Panc1 (cell line): ENCODE data around the gene ENPP7. TPM values are rescaled to one million over a fixed set of nuclear protein-coding genes. Genes with fewer than 3 reads are reported as not detected.

Experiments used
- ATAC-seq: fragments of 200-7000 bp; cut with Tn5 transposase; 2 replicates; pipeline ENCODE4 v1.9.1; 2020; ENCODE audit warnings: mild to moderate bottlenecking, moderate library complexity
- BruUV-seq: library from RNA; stranded (reverse); fragments of 400-500 nt; replicated peaks from 2 replicates; lab custom pipeline; 2021; lab: Mats Ljungman, UMichigan
- CTCF ChIA-PET: fragments of 300-600 bp; sonication (Branson Sonifier 250); formaldehyde crosslinking; loops from one replicate; lab custom pipeline; 2022; ENCODE audit warnings: antibody characterized with exemption; lab: Charles Lee
- POLR2A ChIA-PET: fragments of 300-600 bp; sonication (Branson Sonifier 250); formaldehyde crosslinking; loops from one replicate; lab custom pipeline; 2022; ENCODE audit warnings: antibody characterized with exemption; lab: Charles Lee
- DNase-seq: peaks from one replicate; pipeline ENCODE4 v3.0.0-alpha.2; 2010; ENCODE audit warnings: low read depth, low spot score
- H3K27ac ChIP-seq: 2 replicates; pipeline ENCODE4 v1.5.1; 2011; ENCODE audit warnings: mild to moderate bottlenecking, low read length, inconsistent platforms
- H3K27me3 ChIP-seq: fragments of 200-500 bp; sonication (Bioruptor generic); 2 replicates; pipeline ENCODE4 v1.6.0; 2014; ENCODE audit warnings: low read length, inconsistent platforms; ENCODE audit not compliant: control insufficient read depth, insufficient read depth
- H3K36me3 ChIP-seq: fragments of 200-500 bp; sonication (Bioruptor generic); 2 replicates; pipeline ENCODE4 v1.5.1; 2014; ENCODE audit warnings: inconsistent platforms, mild to moderate bottlenecking, low read length, moderate library complexity; ENCODE audit not compliant: control insufficient read depth, insufficient read depth
- H3K4me1 ChIP-seq: 2 replicates; pipeline ENCODE4 v1.5.1; 2011; ENCODE audit warnings: inconsistent platforms, mild to moderate bottlenecking, low read length, moderate library complexity; ENCODE audit not compliant: control insufficient read depth, insufficient read depth
- H3K4me3 ChIP-seq, 2 experiments: 2 replicates each; pipeline ENCODE4 v1.5.1; 2011 to 2012; ENCODE audit warnings: low read depth in 2 of 2, low read length in 2 of 2, mild to moderate bottlenecking in 2 of 2, inconsistent platforms in 1 of 2, moderate library complexity in 1 of 2
- H3K9me3 ChIP-seq: fragments of 200-500 bp; sonication (Bioruptor generic); 2 replicates; pipeline ENCODE4 v1.5.1; 2014; ENCODE audit warnings: low read depth, mild to moderate bottlenecking, inconsistent platforms, low read length, moderate library complexity; ENCODE audit not compliant: control insufficient read depth, insufficient read depth
- POLR2AphosphoS5 ChIP-seq: IDR thresholded peaks from 2 replicates; pipeline ENCODE4 v1.6.1; 2012; ENCODE audit warnings: mild to moderate bottlenecking, low read depth, low read length, moderate library complexity
- SIN3A ChIP-seq: IDR thresholded peaks from 2 replicates; pipeline ENCODE4 v1.6.1; 2012; ENCODE audit warnings: low read depth, mild to moderate bottlenecking, low read length, moderate library complexity, borderline replicate concordance; ENCODE audit not compliant: insufficient read depth
- TCF7L2 ChIP-seq: IDR thresholded peaks from 2 replicates; pipeline ENCODE4 v1.6.1; 2011; ENCODE audit warnings: mild to moderate bottlenecking, low read depth, low read length, inconsistent platforms
- in situ Hi-C: cut with HindIII; loops from 2 replicates; pipeline ENCODE4 v1.10.0; 2016; ENCODE audit warnings: low sequenced_read_pairs, low pct_unique_long_range_greater_than_20kb
- intact Hi-C: fragments of 100-400 bp; cut with micrococcal nuclease; formaldehyde crosslinking; loops from one replicate; pipeline ENCODE4 v1.10.0; 2022; ENCODE audit not compliant: unreplicated experiment
- total RNA-seq: library from RNA; stranded (reverse); gene quantifications from one replicate; pipeline ENCODE4 v1.2.1, GENCODE V29; 2021; ENCODE audit not compliant: unreplicated experiment
- TF ChIP-seq, protein P1 (sequence below): fragments of 450-650 bp; IDR thresholded peaks from 2 replicates; pipeline ENCODE4 v1.5.1; 2017; ENCODE audit warnings: mild to moderate bottlenecking
- TF ChIP-seq, protein P2 (sequence below), 2 experiments: IDR thresholded peaks; 2 replicates each; pipeline ENCODE4 v1.6.1; 2011 to 2012; ENCODE audit warnings: low read depth in 2 of 2, control low read depth in 1 of 2, low read length in 1 of 2, mild to moderate bottlenecking in 1 of 2, moderate library complexity in 1 of 2; ENCODE audit not compliant: insufficient read depth in 1 of 2

The ENPP7 gene
- total RNA-seq, 1 experiment from 2014 or later = not detected

DNA sequence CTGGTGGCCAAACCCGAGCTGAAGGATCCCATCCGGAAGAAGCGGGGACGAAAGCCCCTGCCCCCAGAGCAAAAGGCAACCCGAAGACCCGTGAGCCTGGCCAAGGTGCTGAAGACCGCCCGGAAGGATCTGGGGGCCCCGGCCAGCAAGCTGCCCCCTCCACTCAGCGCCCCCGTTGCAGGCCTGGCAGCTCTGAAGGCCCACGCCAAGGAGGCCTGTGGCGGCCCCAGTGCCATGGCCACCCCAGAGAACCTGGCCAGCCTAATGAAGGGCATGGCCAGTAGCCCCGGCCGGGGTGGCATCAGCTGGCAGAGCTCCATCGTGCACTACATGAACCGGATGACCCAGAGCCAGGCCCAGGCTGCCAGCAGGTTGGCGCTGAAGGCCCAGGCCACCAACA, 53.1 kb downstream of the ENPP7 start:
- intact Hi-C loops (no loop called here), in situ Hi-C loops (loop anchor here (25.0 kb wide), 1 partner anchor 203 kb away; no protein-coding TSS in a partner anchor)
- TF ChIP-seq, protein P1, sequence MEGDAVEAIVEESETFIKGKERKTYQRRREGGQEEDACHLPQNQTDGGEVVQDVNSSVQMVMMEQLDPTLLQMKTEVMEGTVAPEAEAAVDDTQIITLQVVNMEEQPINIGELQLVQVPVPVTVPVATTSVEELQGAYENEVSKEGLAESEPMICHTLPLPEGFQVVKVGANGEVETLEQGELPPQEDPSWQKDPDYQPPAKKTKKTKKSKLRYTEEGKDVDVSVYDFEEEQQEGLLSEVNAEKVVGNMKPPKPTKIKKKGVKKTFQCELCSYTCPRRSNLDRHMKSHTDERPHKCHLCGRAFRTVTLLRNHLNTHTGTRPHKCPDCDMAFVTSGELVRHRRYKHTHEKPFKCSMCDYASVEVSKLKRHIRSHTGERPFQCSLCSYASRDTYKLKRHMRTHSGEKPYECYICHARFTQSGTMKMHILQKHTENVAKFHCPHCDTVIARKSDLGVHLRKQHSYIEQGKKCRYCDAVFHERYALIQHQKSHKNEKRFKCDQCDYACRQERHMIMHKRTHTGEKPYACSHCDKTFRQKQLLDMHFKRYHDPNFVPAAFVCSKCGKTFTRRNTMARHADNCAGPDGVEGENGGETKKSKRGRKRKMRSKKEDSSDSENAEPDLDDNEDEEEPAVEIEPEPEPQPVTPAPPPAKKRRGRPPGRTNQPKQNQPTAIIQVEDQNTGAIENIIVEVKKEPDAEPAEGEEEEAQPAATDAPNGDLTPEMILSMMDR = no peak
- no peak for TF ChIP-seq POLR2AphosphoS5
- TF ChIP-seq TCF7L2 = no peak
- no peak for TF ChIP-seq SIN3A
- TF ChIP-seq, protein P2, sequence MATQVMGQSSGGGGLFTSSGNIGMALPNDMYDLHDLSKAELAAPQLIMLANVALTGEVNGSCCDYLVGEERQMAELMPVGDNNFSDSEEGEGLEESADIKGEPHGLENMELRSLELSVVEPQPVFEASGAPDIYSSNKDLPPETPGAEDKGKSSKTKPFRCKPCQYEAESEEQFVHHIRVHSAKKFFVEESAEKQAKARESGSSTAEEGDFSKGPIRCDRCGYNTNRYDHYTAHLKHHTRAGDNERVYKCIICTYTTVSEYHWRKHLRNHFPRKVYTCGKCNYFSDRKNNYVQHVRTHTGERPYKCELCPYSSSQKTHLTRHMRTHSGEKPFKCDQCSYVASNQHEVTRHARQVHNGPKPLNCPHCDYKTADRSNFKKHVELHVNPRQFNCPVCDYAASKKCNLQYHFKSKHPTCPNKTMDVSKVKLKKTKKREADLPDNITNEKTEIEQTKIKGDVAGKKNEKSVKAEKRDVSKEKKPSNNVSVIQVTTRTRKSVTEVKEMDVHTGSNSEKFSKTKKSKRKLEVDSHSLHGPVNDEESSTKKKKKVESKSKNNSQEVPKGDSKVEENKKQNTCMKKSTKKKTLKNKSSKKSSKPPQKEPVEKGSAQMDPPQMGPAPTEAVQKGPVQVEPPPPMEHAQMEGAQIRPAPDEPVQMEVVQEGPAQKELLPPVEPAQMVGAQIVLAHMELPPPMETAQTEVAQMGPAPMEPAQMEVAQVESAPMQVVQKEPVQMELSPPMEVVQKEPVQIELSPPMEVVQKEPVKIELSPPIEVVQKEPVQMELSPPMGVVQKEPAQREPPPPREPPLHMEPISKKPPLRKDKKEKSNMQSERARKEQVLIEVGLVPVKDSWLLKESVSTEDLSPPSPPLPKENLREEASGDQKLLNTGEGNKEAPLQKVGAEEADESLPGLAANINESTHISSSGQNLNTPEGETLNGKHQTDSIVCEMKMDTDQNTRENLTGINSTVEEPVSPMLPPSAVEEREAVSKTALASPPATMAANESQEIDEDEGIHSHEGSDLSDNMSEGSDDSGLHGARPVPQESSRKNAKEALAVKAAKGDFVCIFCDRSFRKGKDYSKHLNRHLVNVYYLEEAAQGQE (IDR thresholded peaks at IDR 0.05; ENCODE audit: insufficient read depth in 1 of 2, low read depth in 2 of 2, low read length in 1 of 2) = no peak
- Histone ChIP-seq H3K27me3 (no peaks in the 10 kb centered on the region), H3K4me1 (peaks cover 7% of the 10 kb centered on the region; the same call in 1 of the 2 replicates), H3K4me3 (no peak overlapping the region), H3K9me3 (no peaks in the 10 kb centered on the region), H3K27ac (no peak overlapping the region), H3K36me3 (no peaks in the 10 kb centered on the region)
- BruUV-seq = no TSS peak
- POLR2A ChIA-PET = interaction anchor here (0.7 kb wide), 1 partner anchor 1556 kb away, joined by 9 read pairs; no protein-coding TSS in a partner anchor
- CTCF ChIA-PET = no interaction called here
- ATAC-seq = no peak
- no peak for DNase-seq

DNA sequence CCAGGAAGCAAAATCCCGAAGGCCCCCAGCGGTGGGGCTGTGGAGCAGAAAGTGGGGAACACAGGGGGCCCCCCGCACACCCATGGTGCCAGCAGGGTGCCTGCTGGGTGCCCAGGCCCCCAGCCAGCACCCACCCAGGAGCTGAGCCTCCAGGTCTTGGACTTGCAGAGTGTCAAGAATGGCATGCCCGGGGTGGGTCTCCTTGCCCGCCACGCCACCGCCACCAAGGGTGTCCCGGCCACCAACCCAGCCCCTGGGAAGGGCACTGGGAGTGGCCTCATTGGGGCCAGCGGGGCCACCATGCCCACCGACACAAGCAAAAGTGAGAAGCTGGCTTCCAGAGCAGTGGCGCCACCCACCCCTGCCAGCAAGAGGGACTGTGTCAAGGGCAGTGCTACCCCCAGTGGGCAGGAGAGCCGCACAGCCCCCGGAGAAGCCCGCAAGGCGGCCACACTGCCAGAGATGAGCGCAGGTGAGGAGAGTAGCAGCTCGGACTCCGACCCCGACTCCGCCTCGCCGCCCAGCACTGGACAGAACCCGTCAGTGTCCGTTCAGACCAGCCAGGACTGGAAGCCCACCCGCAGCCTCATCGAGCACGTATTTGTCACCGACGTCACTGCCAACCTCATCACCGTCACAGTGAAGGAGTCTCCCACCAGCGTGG, 53.7 kb downstream of the ENPP7 start:
- BruUV-seq = no TSS peak
- intact Hi-C loops (no loop called here), in situ Hi-C loops (loop anchor here (25.0 kb wide), 1 partner anchor 203 kb away; no protein-coding TSS in a partner anchor)
- peaks cover 3% of the 10 kb centered on the region; the same call in 1 of the 2 replicates for H3K4me1 ChIP-seq
- no peak for ATAC-seq
- DNase-seq = no peak
- no peak overlapping the region for H3K4me3 ChIP-seq
- no peaks in the 10 kb centered on the region for H3K36me3 ChIP-seq
- CTCF ChIA-PET = no interaction called here
- H3K9me3 ChIP-seq = no peaks in the 10 kb centered on the region
- no peak overlapping the region for H3K27ac ChIP-seq
- H3K27me3 ChIP-seq = no peaks in the 10 kb centered on the region
- POLR2A ChIA-PET = no interaction called here
- TF ChIP-seq, protein P1 = no peak
- no peak for TF ChIP-seq POLR2AphosphoS5
